AML-193 (cell line): Measurements from ENCODE around the gene BLCAP.
"Not testable (repeated sequence)": the region's sequence is repeated elsewhere in the genome, so short reads cannot be mapped to it uniquely, and the experiment has no call there.

Source experiments
- DNase-seq, 2 experiments: peaks; one replicate each; lab custom pipeline; 2025; lab: John Stamatoyannopoulos, UW

BLCAP gene

DNA sequence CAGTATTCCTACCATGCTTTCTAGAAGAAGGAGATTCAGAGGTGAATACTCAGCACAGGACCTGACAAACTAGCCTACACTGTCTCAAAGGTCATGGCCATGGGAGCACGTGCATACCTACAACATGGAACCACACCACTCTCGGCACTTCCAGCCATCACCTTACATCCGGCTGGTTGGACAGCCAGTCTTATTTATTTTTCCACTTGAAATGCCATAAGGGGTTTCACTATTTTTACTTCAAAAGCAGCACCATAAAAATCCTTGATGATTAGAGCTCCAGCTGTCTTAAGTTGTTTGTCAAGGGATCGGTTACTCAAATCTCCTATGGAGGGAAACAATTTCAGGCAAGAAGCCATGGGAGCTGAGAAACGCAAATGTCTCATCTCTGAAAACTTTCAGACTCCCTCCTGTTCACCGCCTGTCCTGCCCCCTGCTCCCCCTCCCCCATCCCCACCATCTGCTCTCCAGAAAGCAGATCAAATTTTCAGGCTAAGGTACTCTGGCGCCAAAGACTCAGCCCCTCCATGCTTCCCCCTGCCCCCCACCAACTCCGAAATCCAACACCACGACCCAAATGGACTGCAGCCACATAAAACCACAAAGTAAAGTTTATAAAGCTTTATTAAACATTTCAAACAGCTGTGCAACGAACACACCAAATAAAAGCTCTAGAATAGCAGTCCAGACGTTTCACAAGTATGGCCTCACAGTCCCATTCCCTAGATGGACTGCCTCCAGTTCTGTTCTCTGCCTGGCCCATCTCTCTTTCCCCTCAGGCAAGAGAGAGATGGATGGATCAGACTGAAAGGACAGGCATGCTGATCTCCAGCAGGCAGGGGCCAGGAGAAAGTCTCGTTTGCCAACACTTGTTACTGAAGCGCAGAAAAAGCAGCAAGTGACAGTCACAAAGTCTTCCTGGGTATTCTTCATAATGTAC lies 10.6 kb downstream of the BLCAP start:
- no peak for DNase-seq

GRCh38 chr20:37515876-37516275 lies 11.8 kb downstream of the BLCAP start:
- no peak for DNase-seq

GRCh38 chr20:37513779-37514359 lies 13.8 kb downstream of the BLCAP start:
- no peak for DNase-seq

GRCh38 chr20:37511610-37512275 lies 15.9 kb downstream of the BLCAP start:
- DNase-seq: no peak

DNA sequence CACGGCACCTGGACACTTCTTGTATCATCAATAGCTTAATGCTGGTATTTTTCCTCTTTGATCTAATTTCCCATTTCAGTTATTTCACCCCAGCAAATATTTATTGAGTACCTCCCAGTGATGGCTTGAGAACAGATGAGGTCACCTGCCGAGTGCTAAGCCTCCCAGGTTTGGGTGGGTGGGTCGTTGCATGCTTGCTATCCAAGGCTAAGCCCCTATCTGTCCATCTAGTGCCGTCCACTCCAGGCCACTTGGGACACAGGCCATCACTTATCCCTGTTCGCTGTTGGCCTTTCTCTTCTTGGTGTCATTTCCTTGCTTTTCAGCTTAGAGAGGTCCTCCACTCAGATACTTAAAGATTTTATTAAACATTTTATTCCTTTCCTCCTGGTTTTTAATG lies 17.4 kb downstream of the BLCAP start:
- DNase-seq: no peak

- DNase-seq: no peak
These were observed 21.4 kb downstream of the BLCAP start for GRCh38 chr20:37506152-37506725.

DNA sequence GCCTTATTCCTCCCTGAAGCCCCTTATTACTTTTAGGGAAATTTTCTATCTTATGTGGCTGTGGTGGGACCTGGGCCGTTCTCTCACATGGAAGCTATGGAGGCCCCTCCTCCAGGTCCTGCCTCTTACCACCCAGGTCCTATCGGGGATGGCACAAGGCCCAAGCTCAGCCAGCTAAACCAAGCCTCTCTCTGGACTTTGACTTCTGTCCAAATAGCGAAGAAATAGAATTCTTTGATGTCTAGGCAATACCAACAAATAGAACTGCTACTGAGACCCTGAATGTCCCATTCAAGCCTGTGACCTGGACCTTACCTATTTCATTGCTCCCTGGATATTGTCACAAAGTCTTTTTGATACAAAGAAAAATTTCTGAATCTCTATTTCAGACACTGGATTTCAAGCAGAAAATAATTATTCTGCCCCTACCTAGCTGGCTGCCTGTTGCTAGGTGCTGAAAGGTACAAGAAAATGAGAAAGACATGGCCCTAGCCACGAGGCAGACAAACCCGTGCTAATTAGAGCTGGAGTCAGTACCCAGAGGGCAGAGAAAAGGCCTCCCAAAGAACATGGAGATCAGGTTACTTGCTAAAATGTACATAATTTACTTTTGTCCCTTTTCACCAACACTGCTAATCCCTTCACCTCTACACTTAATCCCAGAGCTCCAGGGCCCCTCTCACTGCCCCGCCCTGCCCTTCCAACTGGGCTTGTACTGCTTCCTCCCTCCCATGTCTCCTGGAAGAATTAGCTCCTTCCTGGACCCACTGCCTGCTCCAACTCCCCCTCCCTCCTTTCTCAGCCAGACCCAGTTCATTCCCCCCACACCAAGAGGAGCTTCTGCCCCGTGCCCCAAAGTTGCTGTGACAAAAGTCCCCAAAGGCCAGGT lies 22.2 kb downstream of the BLCAP start:
- no peak for DNase-seq

GRCh38 chr20:37504404-37505096 lies 23.1 kb downstream of the BLCAP start:
- no peak for DNase-seq

GRCh38 chr20:37503256-37503927 lies 24.3 kb downstream of the BLCAP start:
- DNase-seq: no peak

GRCh38 chr20:37502654-37503053 lies 25.0 kb downstream of the BLCAP start:
- DNase-seq: no peak

DNA sequence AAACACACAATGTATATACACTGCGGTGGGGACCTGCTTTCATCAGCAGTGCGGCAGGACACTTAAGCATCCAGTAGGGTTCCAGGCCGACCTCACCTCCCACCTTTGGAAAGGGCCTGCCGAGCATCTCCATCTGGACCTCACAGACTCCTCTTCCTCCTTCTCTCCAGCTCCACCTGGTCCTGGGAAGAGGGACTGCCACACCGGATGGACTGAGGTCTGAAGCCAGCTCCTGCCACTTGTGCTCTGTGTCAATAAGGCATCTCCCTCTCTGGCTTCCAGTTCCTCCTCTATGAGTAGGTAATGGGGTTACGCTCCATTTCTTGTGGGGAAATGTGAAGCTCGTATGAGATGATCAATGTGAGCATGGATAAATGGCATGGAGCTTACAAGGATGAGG lies 25.7 kb downstream of the BLCAP start:
- DNase-seq: no peak

DNA sequence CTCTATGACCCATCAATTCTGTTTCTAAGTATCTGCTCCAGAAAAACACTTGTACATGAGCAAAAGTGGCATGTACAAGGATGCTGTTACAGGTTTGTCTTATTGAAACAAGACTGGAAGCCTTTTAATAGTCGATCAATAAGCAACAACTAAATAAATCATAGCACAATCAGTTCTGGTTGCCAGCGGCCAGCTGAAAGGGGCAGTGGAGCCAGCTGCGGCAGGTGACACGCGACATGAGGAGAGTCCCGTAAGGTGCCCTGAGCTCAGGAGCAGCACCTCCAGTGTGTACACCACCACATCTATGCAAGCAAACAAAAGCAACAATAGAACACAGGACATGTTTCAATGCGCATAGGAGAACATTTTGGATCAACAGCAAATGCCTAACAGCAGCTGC lies 27.4 kb downstream of the BLCAP start:
- DNase-seq: no peak

- DNase-seq: no peak
These were observed 29.5 kb downstream of the BLCAP start for GRCh38 chr20:37498066-37498665.

GRCh38 chr20:37494796-37495195 lies 32.9 kb downstream of the BLCAP start:
- no peak for DNase-seq

- DNase-seq: no peak
These were observed 33.4 kb downstream of the BLCAP start for GRCh38 chr20:37494301-37494700.

DNA sequence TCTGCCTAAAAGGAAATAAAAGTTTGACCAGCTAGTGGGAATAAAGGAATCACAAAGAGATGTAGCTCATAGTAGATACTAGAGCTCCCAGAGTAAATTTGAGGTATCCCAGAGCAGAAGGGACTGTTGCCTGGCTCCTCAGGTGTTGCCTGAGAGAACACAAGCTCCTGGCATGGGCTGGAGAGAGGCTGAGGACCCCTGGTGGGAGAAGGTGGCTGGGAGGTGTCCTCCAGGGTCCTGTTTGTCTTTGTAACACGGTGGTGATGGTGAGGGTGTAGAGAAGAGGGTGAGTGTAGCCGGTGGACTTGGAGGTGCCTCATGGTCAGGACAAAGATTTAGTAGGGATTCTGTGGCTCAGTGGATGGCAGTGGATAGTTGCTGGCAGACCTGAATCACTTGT lies 34.7 kb downstream of the BLCAP start:
- DNase-seq: no peak

DNA sequence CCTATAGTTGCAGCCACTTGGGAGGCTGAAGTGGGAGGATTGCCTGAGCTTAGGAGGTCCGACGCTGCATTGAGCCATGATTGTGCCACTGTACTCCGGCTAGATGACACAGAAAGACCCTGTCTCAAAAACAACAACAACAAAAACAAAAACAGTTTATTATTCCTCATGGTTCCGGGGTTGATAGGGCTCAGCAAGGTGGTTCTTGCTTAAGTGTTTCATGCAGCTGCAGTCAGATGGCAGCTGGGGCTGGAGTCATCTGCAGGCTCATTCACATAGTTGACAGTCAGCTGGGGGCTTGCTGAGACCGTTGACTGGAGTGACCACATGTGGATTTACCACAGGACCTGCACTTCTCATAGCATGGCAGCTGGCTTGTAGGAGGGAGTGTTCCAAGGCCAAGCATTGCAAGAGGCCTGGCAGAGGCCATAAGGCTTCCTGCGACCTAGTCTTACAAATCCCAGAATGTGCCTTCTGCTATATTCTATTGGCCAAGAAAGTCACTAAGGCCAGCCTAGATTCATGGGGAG lies 35.5 kb downstream of the BLCAP start:
- no peak for DNase-seq

DNA sequence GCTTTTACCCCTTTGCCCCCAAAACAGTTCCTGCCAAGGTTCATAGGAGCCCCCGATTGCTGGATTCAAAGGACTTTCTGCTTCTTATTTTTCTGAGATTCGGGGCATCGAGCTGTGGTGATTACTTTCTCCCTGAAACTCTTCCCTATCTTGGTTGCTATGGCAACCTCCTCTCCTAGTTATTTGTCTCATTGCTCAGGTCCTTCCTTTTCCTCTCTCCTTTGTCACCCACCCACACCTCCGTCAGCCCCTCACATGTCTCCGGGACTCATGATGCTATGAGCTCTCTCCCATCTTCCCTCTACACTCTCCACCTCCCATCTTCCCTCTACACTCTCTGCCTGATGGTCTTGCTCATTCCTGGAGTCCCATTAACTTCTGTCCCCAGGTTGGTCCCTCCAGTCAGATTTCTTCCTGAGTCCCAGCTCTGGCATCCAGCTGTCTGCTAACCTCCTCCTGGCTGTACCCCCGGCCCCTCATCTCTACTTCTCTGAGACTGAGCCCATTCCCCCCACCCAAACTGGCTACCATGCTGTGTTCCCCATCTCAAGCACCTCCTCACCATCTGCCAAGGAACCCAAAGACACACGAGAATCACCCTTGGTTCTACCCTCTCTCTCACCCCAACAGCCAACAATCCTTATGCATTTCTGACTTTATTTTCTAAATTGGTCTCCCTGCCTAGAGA lies 36.9 kb downstream of the BLCAP start:
- DNase-seq: no peak

- not testable (repeated sequence) for DNase-seq
These were observed 41.5 kb downstream of the BLCAP start for GRCh38 chr20:37486209-37486608.
